Caco-2 (cell line): Measurements from ENCODE around the gene IDI2. TPM values are rescaled to one million over a fixed set of nuclear protein-coding genes. Genes with fewer than 3 reads are reported as not detected.

Experiments
- BruUV-seq: library from RNA; stranded (reverse); fragments of 400-500 nt; replicated peaks from 2 replicates; lab custom pipeline; 2021; lab: Mats Ljungman, UMichigan
- CTCF ChIA-PET: fragments of 300-600 bp; sonication (Branson Sonifier 250); formaldehyde crosslinking; loops from one replicate; lab custom pipeline; 2022; ENCODE audit warnings: antibody characterized with exemption; lab: Charles Lee
- POLR2A ChIA-PET: fragments of 300-600 bp; sonication (Branson Sonifier 250); formaldehyde crosslinking; loops from one replicate; lab custom pipeline; 2022; ENCODE audit warnings: antibody characterized with exemption; lab: Charles Lee
- DNase-seq, 2 experiments: peaks; one replicate each; pipeline versions ENCODE4 v3.0.0 to v3.0.0-alpha.2; 2020 to 2022
- H3K27me3 ChIP-seq: replicated peaks from 2 replicates; pipeline ENCODE4 v1.6.0; 2011; ENCODE audit warnings: low read length; ENCODE audit not compliant: control insufficient read depth, insufficient read depth
- H3K36me3 ChIP-seq: 2 replicates; pipeline ENCODE4 v1.5.1; 2011; ENCODE audit warnings: low read length; ENCODE audit not compliant: control insufficient read depth, insufficient read depth
- H3K4me1 ChIP-seq: fragments of 250-450 bp; sonication (Bioruptor Pico); 2 replicates; pipeline ENCODE4 v1.5.1; 2020; ENCODE audit warnings: mild to moderate bottlenecking
- H3K4me3 ChIP-seq: 2 replicates; pipeline ENCODE4 v1.5.1; 2011; ENCODE audit warnings: low read depth, mild to moderate bottlenecking, control low read depth, low read length
- H3K9me3 ChIP-seq: fragments of 250-450 bp; sonication (Bioruptor Pico); 2 replicates; pipeline ENCODE4 v1.5.1; 2020; ENCODE audit warnings: mild to moderate bottlenecking, moderate library complexity
- H3K27ac Mint-ChIP-seq: one replicate; pipeline ENCODE4 v1.8.0; 2022; ENCODE audit warnings: mixed read lengths; ENCODE audit not compliant: unreplicated experiment
- H3K27me3 Mint-ChIP-seq: one replicate; pipeline ENCODE4 v1.8.0; 2022; ENCODE audit warnings: mixed read lengths; ENCODE audit not compliant: insufficient read depth, unreplicated experiment
- H3K36me3 Mint-ChIP-seq: one replicate; pipeline ENCODE4 v1.8.0; 2022; ENCODE audit warnings: mild to moderate bottlenecking, mixed read lengths; ENCODE audit not compliant: insufficient read depth, unreplicated experiment
- H3K4me1 Mint-ChIP-seq: one replicate; pipeline ENCODE4 v1.8.0; 2022; ENCODE audit warnings: low read depth, mixed read lengths; ENCODE audit not compliant: unreplicated experiment
- H3K4me3 Mint-ChIP-seq: one replicate; pipeline ENCODE4 v1.8.0; 2022; ENCODE audit warnings: mild to moderate bottlenecking, moderate library complexity, mixed read lengths; ENCODE audit not compliant: unreplicated experiment
- H3K9me3 Mint-ChIP-seq: one replicate; pipeline ENCODE4 v1.8.0; 2022; ENCODE audit warnings: mixed read lengths; ENCODE audit not compliant: unreplicated experiment
- CTCF ChIP-seq, 2 experiments: fragments of 200-600 bp in 1 of 2; IDR thresholded peaks; 1 replicate in 1 of 2; 2 replicates in 1 of 2; pipeline versions ENCODE4 v1.5.1 to v1.8.0; 2011 to 2022; ENCODE audit warnings: antibody characterized with exemption in 1 of 2, control low read depth in 1 of 2, inconsistent platforms in 1 of 2, low read depth in 1 of 2, low read length in 1 of 2, mild to moderate bottlenecking in 1 of 2, moderate library complexity in 1 of 2; ENCODE audit not compliant: insufficient read depth in 1 of 2, severe bottlenecking in 1 of 2, unreplicated experiment in 1 of 2
- intact Hi-C: fragments of 100-400 bp; cut with micrococcal nuclease; formaldehyde crosslinking; loops from one replicate; pipeline ENCODE4 v1.10.0; 2022; ENCODE audit not compliant: unreplicated experiment
- total RNA-seq: library from RNA; stranded (reverse); gene quantifications from 2 replicates; pipeline ENCODE4 v1.2.3, GENCODE V29; 2022

The IDI2 gene
- total RNA-seq, 1 experiment from 2014 or later: not detected

GRCh38 chr10:996031-996430, 29.6 kb downstream of the IDI2 start:
- BruUV-seq: no TSS peak
- no peak for TF ChIP-seq CTCF (IDR thresholded peaks at IDR 0.05; ENCODE audit: insufficient read depth in 1 of 2, low read depth in 1 of 2, low read length in 1 of 2, severe bottlenecking in 1 of 2, unreplicated experiment in 1 of 2)
- CTCF ChIA-PET: no interaction called here
- intact Hi-C loops: no loop called here
- H3K4me1 Mint-ChIP-seq: no peaks in the 10 kb centered on the region
- H3K36me3 ChIP-seq: peaks cover 10% of the 10 kb centered on the region
- H3K4me1 ChIP-seq: no peaks in the 10 kb centered on the region
- POLR2A ChIA-PET: interaction anchor here (0.6 kb wide), 1 partner anchor 65 kb away, joined by 3 read pairs; no protein-coding TSS in a partner anchor
- no peak overlapping the region for H3K4me3 ChIP-seq
- H3K36me3 Mint-ChIP-seq: peaks cover 97% of the 10 kb centered on the region
- H3K27me3 Mint-ChIP-seq: no peaks in the 10 kb centered on the region
- H3K9me3 ChIP-seq: no peaks in the 10 kb centered on the region
- H3K4me3 Mint-ChIP-seq: no peak overlapping the region
- H3K27ac Mint-ChIP-seq: no peak overlapping the region
- H3K9me3 Mint-ChIP-seq: no peaks in the 10 kb centered on the region
- DNase-seq: peak in 1 of 2 experiments; percentile 20
- no peaks in the 10 kb centered on the region for H3K27me3 ChIP-seq

- no peaks in the 10 kb centered on the region for H3K27me3 ChIP-seq
- Mint-ChIP-seq H3K4me3 (no peak overlapping the region), H3K36me3 (peaks cover 97% of the 10 kb centered on the region), H3K9me3 (no peaks in the 10 kb centered on the region), H3K27me3 (no peaks in the 10 kb centered on the region), H3K4me1 (no peaks in the 10 kb centered on the region), H3K27ac (peak overlapping the region; percentile 7)
- no peaks in the 10 kb centered on the region for H3K4me1 ChIP-seq
- no peak overlapping the region for H3K4me3 ChIP-seq
- DNase-seq: peak in 1 of 2 experiments; percentile 31
- CTCF ChIA-PET: no interaction called here
- BruUV-seq: no TSS peak
- peaks cover 9% of the 10 kb centered on the region for H3K36me3 ChIP-seq
- intact Hi-C loops: no loop called here
- POLR2A ChIA-PET: no interaction called here
- no peak for TF ChIP-seq CTCF (IDR thresholded peaks at IDR 0.05; ENCODE audit: insufficient read depth in 1 of 2, low read depth in 1 of 2, low read length in 1 of 2, severe bottlenecking in 1 of 2, unreplicated experiment in 1 of 2)
- no peaks in the 10 kb centered on the region for H3K9me3 ChIP-seq
These were observed 30.1 kb downstream of the IDI2 start for GRCh38 chr10:995559-995926.

- Mint-ChIP-seq H3K27ac (peak overlapping the region; percentile 7), H3K9me3 (no peaks in the 10 kb centered on the region), H3K36me3 (peaks cover 97% of the 10 kb centered on the region), H3K27me3 (no peaks in the 10 kb centered on the region), H3K4me3 (no peak overlapping the region), H3K4me1 (peaks cover 2% of the 10 kb centered on the region)
- intact Hi-C loops: no loop called here
- no TSS peak for BruUV-seq
- H3K9me3 ChIP-seq: no peaks in the 10 kb centered on the region
- TF ChIP-seq CTCF (IDR thresholded peaks at IDR 0.05; ENCODE audit: insufficient read depth in 1 of 2, low read depth in 1 of 2, low read length in 1 of 2, severe bottlenecking in 1 of 2, unreplicated experiment in 1 of 2): no peak
- POLR2A ChIA-PET: no interaction called here
- H3K4me3 ChIP-seq: no peak overlapping the region
- CTCF ChIA-PET: no interaction called here
- DNase-seq: peak in 1 of 2 experiments; percentile 30
- H3K27me3 ChIP-seq: no peaks in the 10 kb centered on the region
- peaks cover 8% of the 10 kb centered on the region for H3K36me3 ChIP-seq
- peaks cover 3% of the 10 kb centered on the region for H3K4me1 ChIP-seq
These were observed 30.7 kb downstream of the IDI2 start for GRCh38 chr10:994836-995558.
